Kidney (tissue), 14 donors: Measurements from ENCODE around the gene TBL1XR1. TPM values are rescaled to one million over a fixed set of nuclear protein-coding genes. Genes with fewer than 3 reads are reported as not detected.

Source experiments
- DNase-seq, 5 donors: peaks; one replicate each; pipeline ENCODE4 v3.0.0-alpha.2; 2013 to 2020
- FAIRE-seq: peaks from 2 replicates; lab custom pipeline; 2012; peaks lifted over from hg19 to GRCh38; lab: Jason Lieb, UNC
- H3K27ac ChIP-seq, 2 donors: one replicate each; pipeline ENCODE4 v1.7.0; 2013; ENCODE audit warnings: low read depth in 2 of 2, low read length in 2 of 2, inconsistent platforms in 1 of 2
- H3K27me3 ChIP-seq: one replicate; pipeline ENCODE4 v1.7.1; 2013; ENCODE audit warnings: low read length, inconsistent platforms; ENCODE audit not compliant: control insufficient read depth, insufficient read depth
- H3K36me3 ChIP-seq, 3 donors: one replicate each; pipeline versions ENCODE4 v1.7.0 to v1.7.1; 2013; ENCODE audit warnings: low read length in 3 of 3, control low read depth in 1 of 3, inconsistent platforms in 1 of 3; ENCODE audit not compliant: insufficient read depth in 3 of 3, control insufficient read depth in 2 of 3
- H3K4me1 ChIP-seq, 3 donors: one replicate each; pipeline versions ENCODE4 v1.7.0 to v1.7.1; 2013; ENCODE audit warnings: low read length in 3 of 3, inconsistent platforms in 1 of 3, low read depth in 1 of 3; ENCODE audit not compliant: control insufficient read depth in 2 of 3, insufficient read depth in 2 of 3
- H3K4me3 ChIP-seq, 3 donors: one replicate each; pipeline versions ENCODE4 v1.7.0 to v1.8.1; 2013; ENCODE audit warnings: low read length in 3 of 3, control low read depth in 1 of 3, inconsistent platforms in 1 of 3
- H3K9ac ChIP-seq, 3 donors: one replicate each; pipeline versions ENCODE4 v1.7.0 to v1.7.1; 2013; ENCODE audit warnings: low read length in 3 of 3, control low read depth in 1 of 3, inconsistent platforms in 1 of 3
- H3K9me3 ChIP-seq, 3 donors: one replicate each; pipeline versions ENCODE4 v1.7.0 to v1.7.1; 2013; ENCODE audit warnings: low read length in 3 of 3, control low read depth in 1 of 3, inconsistent platforms in 1 of 3; ENCODE audit not compliant: control insufficient read depth in 2 of 3, insufficient read depth in 1 of 3
- CTCF ChIP-seq: IDR thresholded peaks from 3 replicates; pipeline ENCODE4 v1.5.1; 2012; ENCODE audit warnings: mild to moderate bottlenecking, moderate library complexity, borderline replicate concordance; ENCODE audit not compliant: insufficient read depth; ENCODE audit errors: extremely low read depth
- intact Hi-C: fragments of 100-400 bp; cut with DNase I; formaldehyde crosslinking; loops from one replicate; pipeline ENCODE4 v1.11.1; 2022
- polyA plus RNA-seq: library from polyadenylated mRNA; stranded (reverse); fragments of 350-450 nt; fragmentation: Illumina TruSeq; extraction: RNeasy Lipid Tissue Mini Kit (QIAGEN cat#74804); gene quantifications from one replicate; pipeline ENCODE4 v1.2.3, GENCODE V29; 2014; ENCODE audit warnings: low read depth, low replicate concordance; ENCODE audit not compliant: insufficient read depth
- total RNA-seq: library from RNA; stranded (reverse); fragmentation: NEBNext Ultra II Directional; extraction: Animal tissue kit (Norgen Biotek cat#: 25700); gene quantifications from one replicate; pipeline ENCODE4 v1.2.1, GENCODE V29; 2021
- donor health status: control.
- donor health status: control.
- donor health status: control.
- donor health status: control.
- donor health status: control.
- donor health status: DM: yes; HTN: yes; CAD: no.
- donor health status: Normal renal cell carcinoma (clear cell type).

Gene TBL1XR1
- total and polyA plus RNA-seq, 2 donors from 2014 or later: 31.3 to 205 TPM

GRCh38 chr3:176970770-176971169 lies 226.5 kb downstream of the TBL1XR1 start:
- Histone ChIP-seq H3K27ac (no peak overlapping the region), H3K9ac (no peak overlapping the region), H3K27me3 (no peaks in the 10 kb centered on the region), H3K9me3 (no peaks in the 10 kb centered on the region), H3K36me3 (no peaks in the 10 kb centered on the region), H3K4me3 (no peak overlapping the region), H3K4me1 (no peaks in the 10 kb centered on the region)
- intact Hi-C loops: no loop called here
- no peak for FAIRE-seq
- no peak for DNase-seq
- no peak for TF ChIP-seq CTCF

- FAIRE-seq: no peak
- no peaks in the 10 kb centered on the region for H3K9me3 ChIP-seq
- TF ChIP-seq CTCF: no peak
- no peak overlapping the region for H3K4me3 ChIP-seq
- intact Hi-C loops: no loop called here
- H3K4me1 ChIP-seq: no peaks in the 10 kb centered on the region
- H3K27ac ChIP-seq: no peak overlapping the region
- no peak overlapping the region for H3K9ac ChIP-seq
- no peaks in the 10 kb centered on the region for H3K36me3 ChIP-seq
- DNase-seq: no peak
- no peaks in the 10 kb centered on the region for H3K27me3 ChIP-seq
Measured at GRCh38 chr3:176969506-176969905, 227.8 kb downstream of the TBL1XR1 start.
